ENCODE results near the gene SETD1B.

The SETD1B gene

DNA sequence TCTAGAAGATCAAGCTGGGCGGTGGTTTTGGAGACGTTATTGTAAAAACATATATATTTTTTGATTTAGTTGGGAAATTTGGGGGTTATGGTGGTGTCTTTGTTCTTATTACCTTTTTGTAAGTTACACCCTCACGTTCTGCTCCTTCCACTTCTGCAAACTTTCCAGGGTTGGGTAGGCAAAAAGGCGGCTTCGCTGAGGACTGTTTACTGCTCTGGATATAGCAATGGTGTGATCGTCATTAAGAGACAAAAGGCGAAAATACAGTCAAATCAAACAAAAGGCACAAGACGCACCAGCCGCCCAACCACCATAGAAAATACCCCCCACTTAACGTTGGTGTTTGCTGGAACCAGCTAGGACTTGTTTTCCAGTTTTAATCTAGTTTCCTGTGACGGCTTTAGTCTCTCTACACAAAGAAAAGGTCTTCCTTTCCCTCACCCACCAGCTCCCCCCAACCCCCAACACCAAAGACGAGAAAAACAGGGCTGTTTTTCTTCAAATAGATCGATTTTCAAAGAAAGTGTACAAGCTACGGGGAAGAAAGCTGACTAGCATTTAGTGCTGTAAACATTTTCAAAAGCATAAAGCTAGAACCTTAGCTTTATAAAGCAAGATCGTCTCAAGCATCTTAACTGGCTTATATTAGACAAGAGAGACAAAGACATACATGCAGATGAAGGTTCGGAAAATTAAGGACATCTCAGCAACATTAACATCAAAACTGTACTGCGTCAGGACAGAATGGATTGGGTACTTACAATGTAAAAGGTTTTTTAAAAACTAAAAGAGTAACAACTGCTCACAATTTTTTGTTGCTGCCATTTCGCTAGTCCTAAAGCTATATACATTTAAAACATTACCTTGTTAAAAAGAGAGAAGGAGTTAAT is 2.0 kb upstream of the SETD1B start:
- Histone ChIP-seq H3K9me3 (ENCODE audit: control insufficient read depth in 5 of 5, low read length in 5 of 5) (no peaks in the 10 kb centered on the region), H3K27ac (ENCODE audit: low read depth, low read length) (peak overlapping the region; percentile 100), H3K27me3 (ENCODE audit: control insufficient read depth in 5 of 5, insufficient read depth in 4 of 5, low read length in 5 of 5) (no peaks in the 10 kb centered on the region), H3K9ac (ENCODE audit: low read length in 5 of 5) (peak overlapping the region; percentile 94 to 99 (median 98)), H3K36me3 (ENCODE audit: control insufficient read depth in 5 of 5, insufficient read depth in 5 of 5, low read length in 5 of 5) (peaks cover 0 to 6% (median 2%) of the 10 kb centered on the region in 5 donors), H3K4me3 (ENCODE audit: low read depth in 1 of 5, low read length in 5 of 5) (peak overlapping the region; percentile 67 to 85 (median 84)), H3K4me1 (ENCODE audit: control insufficient read depth in 5 of 5, insufficient read depth in 5 of 5, low read length in 5 of 5) (peaks cover 19 to 73% (median 64%) of the 10 kb centered on the region in 5 donors)

GRCh38 chr12:121802485-121802842 is 1.3 kb upstream of the SETD1B start:
- Histone ChIP-seq H3K36me3 (ENCODE audit: control insufficient read depth in 5 of 5, insufficient read depth in 5 of 5, low read length in 5 of 5) (peaks cover 0 to 6% (median 3%) of the 10 kb centered on the region in 5 donors), H3K4me3 (ENCODE audit: low read depth in 1 of 5, low read length in 5 of 5) (peak overlapping the region; percentile 67 to 85 (median 84)), H3K27ac (ENCODE audit: low read depth, low read length) (peak overlapping the region; percentile 100), H3K27me3 (ENCODE audit: control insufficient read depth in 5 of 5, insufficient read depth in 4 of 5, low read length in 5 of 5) (no peaks in the 10 kb centered on the region), H3K4me1 (ENCODE audit: control insufficient read depth in 5 of 5, insufficient read depth in 5 of 5, low read length in 5 of 5) (peaks cover 19 to 73% (median 64%) of the 10 kb centered on the region in 5 donors), H3K9ac (ENCODE audit: low read length in 5 of 5) (peak overlapping the region; percentile 94 to 99 (median 98)), H3K9me3 (ENCODE audit: control insufficient read depth in 5 of 5, low read length in 5 of 5) (no peaks in the 10 kb centered on the region)

DNA sequence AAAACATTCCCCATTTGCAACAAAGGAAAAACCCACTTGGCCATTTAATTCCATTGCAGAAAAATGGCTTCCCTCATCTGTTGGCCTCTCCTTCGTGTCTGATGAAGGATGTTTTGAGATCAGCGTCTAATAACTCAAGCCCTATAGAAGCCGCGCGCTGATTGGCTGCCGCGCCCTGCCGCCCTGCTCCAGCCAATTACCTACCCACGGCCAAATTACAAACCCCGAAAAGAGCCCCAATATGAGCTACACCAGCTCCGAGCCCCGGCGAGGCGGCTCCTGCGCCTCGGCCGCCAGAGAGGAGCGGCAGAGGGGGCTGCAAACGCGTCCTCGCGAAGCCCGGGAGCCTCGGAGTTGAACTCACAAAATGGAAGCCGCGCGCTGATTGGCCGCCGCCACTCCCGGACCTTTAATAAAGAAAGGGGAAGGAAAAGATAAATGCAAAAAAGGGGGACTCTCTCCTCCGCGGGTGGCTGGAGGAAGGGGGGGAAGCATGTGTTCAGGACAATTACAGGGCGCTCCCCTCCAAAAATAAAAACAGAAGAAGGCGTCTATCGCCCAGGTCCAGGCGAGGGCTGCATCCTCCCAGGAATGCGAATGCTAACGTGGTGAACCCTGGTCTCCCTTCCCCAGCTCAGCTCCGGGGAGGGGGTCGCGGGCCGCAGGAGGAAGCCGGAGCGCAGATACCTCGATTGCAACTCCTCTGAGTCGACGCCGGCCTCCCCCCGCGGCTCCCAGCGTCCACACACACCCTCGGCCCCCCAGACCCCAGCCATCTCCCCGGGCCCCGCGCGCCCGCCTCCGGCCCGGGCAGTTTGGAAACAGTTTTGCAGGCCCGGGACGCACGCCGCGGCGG is 738 bp upstream of the SETD1B start:
- peak overlapping the region; percentile 67 to 85 (median 84) for H3K4me3 ChIP-seq (ENCODE audit: low read depth in 1 of 5, low read length in 5 of 5)
- peaks cover 0 to 11% (median 6%) of the 10 kb centered on the region in 5 donors for H3K36me3 ChIP-seq (ENCODE audit: control insufficient read depth in 5 of 5, insufficient read depth in 5 of 5, low read length in 5 of 5)
- peaks cover 17 to 72% (median 63%) of the 10 kb centered on the region in 5 donors for H3K4me1 ChIP-seq (ENCODE audit: control insufficient read depth in 5 of 5, insufficient read depth in 5 of 5, low read length in 5 of 5)
- peak overlapping the region; percentile 100 for H3K27ac ChIP-seq (ENCODE audit: low read depth, low read length)
- H3K9me3 ChIP-seq (ENCODE audit: control insufficient read depth in 5 of 5, low read length in 5 of 5) = no peaks in the 10 kb centered on the region
- no peaks in the 10 kb centered on the region for H3K27me3 ChIP-seq (ENCODE audit: control insufficient read depth in 5 of 5, insufficient read depth in 4 of 5, low read length in 5 of 5)
- peak overlapping the region in 4 of 5 donors; percentile 95 to 99 (median 98) for H3K9ac ChIP-seq (ENCODE audit: low read length in 5 of 5)

DNA sequence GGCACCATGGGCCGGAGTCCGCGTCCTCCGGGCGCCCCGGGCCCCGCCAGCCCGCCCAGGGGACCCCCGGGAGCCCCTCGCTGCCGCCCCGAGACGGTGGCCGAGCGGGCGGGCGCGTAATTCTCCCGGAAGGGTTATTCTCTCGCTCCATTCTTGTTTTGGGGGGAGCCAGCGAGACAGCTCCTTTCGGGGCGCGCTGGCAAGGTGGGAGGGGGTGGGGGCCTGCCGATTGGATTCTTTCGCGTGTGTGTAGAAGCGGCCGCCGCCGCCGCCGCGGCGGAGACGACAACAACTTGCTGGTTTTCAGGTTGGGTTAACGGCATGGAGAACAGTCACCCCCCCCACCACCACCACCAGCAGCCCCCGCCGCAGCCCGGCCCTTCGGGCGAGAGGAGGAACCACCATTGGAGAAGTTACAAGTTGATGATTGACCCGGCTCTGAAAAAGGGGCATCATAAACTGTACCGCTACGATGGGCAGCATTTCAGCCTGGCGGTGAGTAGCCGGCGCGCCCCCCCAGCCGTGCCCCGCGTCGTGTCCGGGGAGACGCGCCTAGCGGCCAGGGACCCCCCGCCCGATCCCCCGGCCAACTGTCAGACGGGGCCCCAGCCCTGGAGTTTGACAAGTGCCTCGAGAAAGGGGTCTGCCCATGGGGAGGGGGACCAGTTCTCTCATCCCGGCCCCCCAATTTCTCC is 755 bp downstream of the SETD1B start:
- peak overlapping the region; percentile 53 to 76 (median 71) for H3K4me3 ChIP-seq (ENCODE audit: low read depth in 1 of 5, low read length in 5 of 5)
- peak overlapping the region in 4 of 5 donors; percentile 58 to 77 (median 68) for H3K9ac ChIP-seq (ENCODE audit: low read length in 5 of 5)
- peaks cover 6 to 58% (median 52%) of the 10 kb centered on the region in 5 donors for H3K4me1 ChIP-seq (ENCODE audit: control insufficient read depth in 5 of 5, insufficient read depth in 5 of 5, low read length in 5 of 5)
- no peaks in the 10 kb centered on the region for H3K27me3 ChIP-seq (ENCODE audit: control insufficient read depth in 5 of 5, insufficient read depth in 4 of 5, low read length in 5 of 5)
- no peaks in the 10 kb centered on the region for H3K9me3 ChIP-seq (ENCODE audit: control insufficient read depth in 5 of 5, low read length in 5 of 5)
- H3K36me3 ChIP-seq (ENCODE audit: control insufficient read depth in 5 of 5, insufficient read depth in 5 of 5, low read length in 5 of 5) = peaks cover 0 to 26% (median 17%) of the 10 kb centered on the region in 5 donors
- peak overlapping the region; percentile 76 for H3K27ac ChIP-seq (ENCODE audit: low read depth, low read length)

DNA sequence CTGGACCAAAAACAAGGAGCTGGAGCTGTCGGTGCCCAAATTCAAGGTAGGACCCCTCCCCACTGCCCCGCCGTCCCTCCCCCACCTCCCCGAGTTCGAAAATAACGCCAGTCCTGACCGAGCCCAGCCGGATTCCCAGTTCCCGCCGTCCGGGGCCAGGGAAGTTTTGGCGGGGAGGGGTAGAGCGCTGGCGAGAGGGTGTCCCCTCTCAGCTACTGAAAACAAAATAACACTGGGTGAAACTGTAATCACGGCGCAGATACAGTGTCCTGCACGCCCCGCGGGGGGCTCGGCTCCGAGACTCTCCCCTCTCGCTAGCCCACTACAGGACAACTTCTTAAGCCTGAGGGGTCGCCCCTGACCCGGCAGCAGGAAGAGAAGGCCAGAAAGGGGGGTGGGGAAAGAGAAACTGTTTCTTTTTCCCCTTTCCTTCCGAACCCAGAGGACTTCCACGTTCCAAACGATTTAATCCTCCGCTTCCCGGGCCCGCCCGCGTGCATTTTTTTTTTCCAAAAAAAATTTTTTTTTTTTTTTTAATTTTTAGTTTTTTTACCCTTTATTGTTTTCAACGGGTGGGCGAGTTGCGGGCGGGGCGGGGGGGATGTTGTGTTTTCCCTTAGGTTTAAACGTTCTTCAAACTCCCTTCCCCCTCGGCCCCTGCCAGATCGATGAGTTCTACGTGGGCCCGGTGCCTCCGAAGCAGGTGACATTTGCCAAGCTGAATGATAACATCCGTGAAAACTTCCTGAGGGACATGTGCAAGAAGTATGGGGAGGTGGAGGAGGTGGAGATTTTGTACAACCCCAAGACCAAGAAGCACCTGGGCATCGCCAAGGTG is 1.6 kb downstream of the SETD1B start:
- no peaks in the 10 kb centered on the region for H3K9me3 ChIP-seq (ENCODE audit: control insufficient read depth in 5 of 5, low read length in 5 of 5)
- H3K4me1 ChIP-seq (ENCODE audit: control insufficient read depth in 5 of 5, insufficient read depth in 5 of 5, low read length in 5 of 5) = peaks cover 6 to 57% (median 52%) of the 10 kb centered on the region in 5 donors
- H3K4me3 ChIP-seq (ENCODE audit: low read depth in 1 of 5, low read length in 5 of 5) = peak overlapping the region; percentile 69 to 79 (median 76)
- H3K27ac ChIP-seq (ENCODE audit: low read depth, low read length) = peak overlapping the region; percentile 76
- no peaks in the 10 kb centered on the region for H3K27me3 ChIP-seq (ENCODE audit: control insufficient read depth in 5 of 5, insufficient read depth in 4 of 5, low read length in 5 of 5)
- peak overlapping the region in 4 of 5 donors; percentile 62 to 84 (median 74) for H3K9ac ChIP-seq (ENCODE audit: low read length in 5 of 5)
- peaks cover 0 to 34% (median 26%) of the 10 kb centered on the region in 5 donors for H3K36me3 ChIP-seq (ENCODE audit: control insufficient read depth in 5 of 5, insufficient read depth in 5 of 5, low read length in 5 of 5)

DNA sequence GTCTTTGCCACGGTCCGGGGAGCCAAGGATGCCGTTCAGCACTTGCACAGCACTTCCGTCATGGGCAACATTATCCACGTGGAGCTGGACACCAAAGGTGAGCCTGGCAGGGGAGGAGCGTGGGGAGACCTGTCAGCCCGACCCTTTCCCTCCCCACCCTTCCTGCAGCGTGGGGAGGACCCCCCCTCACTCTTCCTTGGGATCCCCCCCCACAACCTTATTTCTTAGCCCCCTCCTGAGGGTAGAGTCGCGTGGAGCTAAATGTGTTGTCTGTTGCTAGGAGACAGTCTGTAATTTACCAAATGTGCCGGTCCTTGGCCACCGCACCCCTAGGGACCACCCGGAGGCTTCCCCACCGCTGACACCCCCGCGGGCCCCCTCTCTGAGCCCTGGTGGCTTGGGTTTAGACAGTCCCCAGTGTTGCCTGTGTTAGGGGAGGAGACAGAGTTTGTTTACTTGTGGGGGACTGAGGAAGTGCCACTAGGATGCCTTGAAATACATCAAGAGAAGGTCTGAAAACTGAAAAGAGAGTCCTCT is 2.3 kb downstream of the SETD1B start:
- Histone ChIP-seq H3K36me3 (ENCODE audit: control insufficient read depth in 5 of 5, insufficient read depth in 5 of 5, low read length in 5 of 5) (peaks cover 0 to 41% (median 31%) of the 10 kb centered on the region in 5 donors), H3K9me3 (ENCODE audit: control insufficient read depth in 5 of 5, low read length in 5 of 5) (no peaks in the 10 kb centered on the region), H3K4me1 (ENCODE audit: control insufficient read depth in 5 of 5, insufficient read depth in 5 of 5, low read length in 5 of 5) (peaks cover 9 to 62% (median 56%) of the 10 kb centered on the region in 5 donors), H3K27ac (ENCODE audit: low read depth, low read length) (peak overlapping the region; percentile 76), H3K27me3 (ENCODE audit: control insufficient read depth in 5 of 5, insufficient read depth in 4 of 5, low read length in 5 of 5) (no peaks in the 10 kb centered on the region), H3K4me3 (ENCODE audit: low read depth in 1 of 5, low read length in 5 of 5) (peak overlapping the region; percentile 69 to 80 (median 71)), H3K9ac (ENCODE audit: low read length in 5 of 5) (peak overlapping the region in 4 of 5 donors; percentile 62 to 84 (median 72))

DNA sequence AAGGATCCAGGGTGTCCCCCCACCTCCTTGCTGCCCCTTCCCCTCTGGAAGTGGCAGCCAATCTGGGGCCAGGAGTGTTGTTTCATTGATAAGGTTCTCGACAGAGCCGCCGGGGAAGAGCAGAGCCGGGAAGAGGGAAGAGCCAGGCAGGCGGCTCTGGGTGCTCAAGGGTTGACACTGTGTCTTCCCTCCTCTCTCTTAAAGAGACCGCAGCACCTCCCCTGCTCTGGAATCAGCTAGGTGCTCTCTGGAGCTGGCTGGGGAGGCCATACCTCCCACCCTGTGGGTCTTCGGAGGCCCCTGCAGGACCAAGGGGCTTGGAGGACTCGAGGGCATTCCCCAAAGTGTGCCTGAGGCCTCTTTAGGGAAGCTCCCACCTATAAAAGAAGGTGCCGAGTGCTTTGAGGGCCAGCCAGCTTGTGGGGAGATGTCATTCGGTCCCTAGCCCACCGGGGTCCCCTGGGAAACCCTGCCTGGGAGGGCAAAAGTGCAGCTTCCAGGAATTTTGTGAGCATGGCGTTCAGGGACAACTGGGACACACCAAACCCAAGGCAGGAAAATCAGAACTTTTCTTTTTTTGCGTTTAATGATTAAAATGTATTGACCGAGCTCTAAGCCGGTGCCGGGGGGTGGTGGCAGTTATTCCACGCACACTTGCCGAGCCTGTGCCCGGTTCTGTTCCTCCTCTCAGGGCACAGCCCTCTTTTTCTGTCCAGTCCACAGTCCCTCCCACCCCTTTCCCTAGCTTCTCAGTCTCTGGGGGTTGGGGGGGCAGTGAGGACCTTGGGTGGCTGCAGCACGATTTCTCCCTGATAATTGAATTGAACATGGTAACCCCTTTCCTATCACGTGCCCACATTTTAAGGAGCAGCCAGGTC is 3.0 kb downstream of the SETD1B start:
- H3K36me3 ChIP-seq (ENCODE audit: control insufficient read depth in 5 of 5, insufficient read depth in 5 of 5, low read length in 5 of 5) = peaks cover 0 to 41% (median 33%) of the 10 kb centered on the region in 5 donors
- peak overlapping the region in 4 of 5 donors; percentile 62 to 84 (median 72) for H3K9ac ChIP-seq (ENCODE audit: low read length in 5 of 5)
- no peaks in the 10 kb centered on the region for H3K9me3 ChIP-seq (ENCODE audit: control insufficient read depth in 5 of 5, low read length in 5 of 5)
- peak overlapping the region; percentile 69 to 80 (median 71) for H3K4me3 ChIP-seq (ENCODE audit: low read depth in 1 of 5, low read length in 5 of 5)
- H3K27me3 ChIP-seq (ENCODE audit: control insufficient read depth in 5 of 5, insufficient read depth in 4 of 5, low read length in 5 of 5) = no peaks in the 10 kb centered on the region
- peak overlapping the region; percentile 76 for H3K27ac ChIP-seq (ENCODE audit: low read depth, low read length)
- H3K4me1 ChIP-seq (ENCODE audit: control insufficient read depth in 5 of 5, insufficient read depth in 5 of 5, low read length in 5 of 5) = peaks cover 13 to 62% (median 56%) of the 10 kb centered on the region in 5 donors

GRCh38 chr12:121807642-121808347 is 4.0 kb downstream of the SETD1B start:
- Histone ChIP-seq H3K9ac (ENCODE audit: low read length in 5 of 5) (no peak overlapping the region), H3K4me1 (ENCODE audit: control insufficient read depth in 5 of 5, insufficient read depth in 5 of 5, low read length in 5 of 5) (peaks cover 13 to 63% (median 60%) of the 10 kb centered on the region in 5 donors), H3K27ac (ENCODE audit: low read depth, low read length) (peak overlapping the region; percentile 76), H3K27me3 (ENCODE audit: control insufficient read depth in 5 of 5, insufficient read depth in 4 of 5, low read length in 5 of 5) (no peaks in the 10 kb centered on the region), H3K4me3 (ENCODE audit: low read depth in 1 of 5, low read length in 5 of 5) (no peak overlapping the region), H3K36me3 (ENCODE audit: control insufficient read depth in 5 of 5, insufficient read depth in 5 of 5, low read length in 5 of 5) (peaks cover 0 to 41% (median 33%) of the 10 kb centered on the region in 5 donors), H3K9me3 (ENCODE audit: control insufficient read depth in 5 of 5, low read length in 5 of 5) (no peaks in the 10 kb centered on the region)

All from subcutaneous abdominal adipose tissue (tissue), 5 donors.